NCI-H2107 (cell line): ENCODE data around the gene KRT84.

Experiments
- DNase-seq: peaks from one replicate; lab custom pipeline; 2025; lab: John Stamatoyannopoulos, UW

The KRT84 gene

GRCh38 chr12:52382854-52383253, 2.6 kb downstream of the KRT84 start:
- no peak for DNase-seq

GRCh38 chr12:52381206-52381605, 4.2 kb downstream of the KRT84 start:
- DNase-seq: no peak

GRCh38 chr12:52380271-52380694, 5.2 kb downstream of the KRT84 start:
- DNase-seq: no peak

- DNase-seq: no peak
Observed at GRCh38 chr12:52379536-52379935, 5.9 kb downstream of the KRT84 start.

GRCh38 chr12:52378091-52378490, 7.4 kb downstream of the KRT84 start:
- no peak for DNase-seq

- no peak for DNase-seq
Observed at GRCh38 chr12:52377266-52377665, 8.2 kb downstream of the KRT84 start.

- DNase-seq: peak; percentile 90
Observed at GRCh38 chr12:52372216-52373154, 13.0 kb downstream of the KRT84 start.

- no peak for DNase-seq
Observed at GRCh38 chr12:52371716-52372115, 13.7 kb downstream of the KRT84 start.

GRCh38 chr12:52370926-52371608, 14.4 kb downstream of the KRT84 start:
- no peak for DNase-seq

GRCh38 chr12:52369809-52370208, 15.6 kb downstream of the KRT84 start:
- DNase-seq: no peak

GRCh38 chr12:52369211-52369610, 16.2 kb downstream of the KRT84 start:
- no peak for DNase-seq

GRCh38 chr12:52368508-52368907, 16.9 kb downstream of the KRT84 start:
- DNase-seq: no peak

GRCh38 chr12:52367876-52368275, 17.6 kb downstream of the KRT84 start:
- no peak for DNase-seq

GRCh38 chr12:52366738-52367485, 18.5 kb downstream of the KRT84 start, which contains the start of gene KRT85:
KRT85 (minus strand) TSS chr12:52367481; CDS start chr12:52367405, 76 bp downstream.
- no peak for DNase-seq

GRCh38 chr12:52364901-52365489, 20.5 kb downstream of the KRT84 start:
- DNase-seq: peak; percentile 46

GRCh38 chr12:52364061-52364460, 21.4 kb downstream of the KRT84 start:
- no peak for DNase-seq

GRCh38 chr12:52363111-52363679, 22.3 kb downstream of the KRT84 start:
- DNase-seq: no peak

- no peak for DNase-seq
Observed at GRCh38 chr12:52362118-52362726, 23.2 kb downstream of the KRT84 start.

GRCh38 chr12:52361553-52361952, 23.9 kb downstream of the KRT84 start:
- DNase-seq: no peak

- no peak for DNase-seq
Observed at GRCh38 chr12:52360663-52361271, 24.7 kb downstream of the KRT84 start.
